WTC11 (cell line): Measurements from ENCODE around the gene KRTCAP2. TPM values are rescaled to one million over a fixed set of nuclear protein-coding genes. Genes with fewer than 3 reads are reported as not detected.
A peak's percentile ranks its signal among the peaks of the same experiment; 100 is the strongest.

Experiments
- ATAC-seq: fragments of 200-7000 bp; cut with Tn5 transposase; 2 replicates; pipeline ENCODE4 v1.10.0; 2021; ENCODE audit warnings: mild to moderate bottlenecking, moderate library complexity
- CTCF ChIA-PET: fragments of 300-600 bp; sonication (Branson Sonifier 250); formaldehyde crosslinking; loops from one replicate; lab custom pipeline; 2021; ENCODE audit warnings: antibody characterized with exemption; lab: Charles Lee
- POLR2A ChIA-PET: fragments of 350-600 bp; sonication (Branson Sonifier 250); formaldehyde crosslinking; loops from one replicate; lab custom pipeline; 2021; ENCODE audit warnings: antibody characterized with exemption; lab: Charles Lee
- DNase-seq: peaks from one replicate; pipeline ENCODE4 v3.0.0; 2021; ENCODE audit warnings: low spot score
- H3K27ac Mint-ChIP-seq: 2 replicates; pipeline ENCODE4 v1.8.0; 2021; ENCODE audit warnings: mixed read lengths
- H3K27me3 Mint-ChIP-seq: 2 replicates; pipeline ENCODE4 v1.8.0; 2021; ENCODE audit warnings: low read depth, mild to moderate bottlenecking, moderate library complexity, mixed read lengths
- H3K36me3 Mint-ChIP-seq: 2 replicates; pipeline ENCODE4 v1.8.0; 2021; ENCODE audit warnings: mixed read lengths
- H3K4me1 Mint-ChIP-seq: 2 replicates; pipeline ENCODE4 v1.8.0; 2022; ENCODE audit warnings: mixed read lengths
- H3K4me3 Mint-ChIP-seq: 2 replicates; pipeline ENCODE4 v1.8.0; 2021; ENCODE audit warnings: mild to moderate bottlenecking, moderate library complexity, mixed read lengths
- H3K9me3 Mint-ChIP-seq: 2 replicates; pipeline ENCODE4 v1.8.0; 2021; ENCODE audit warnings: mixed read lengths
- ARID4B ChIP-seq: sonication (generic); formaldehyde crosslinking; IDR thresholded peaks from 2 replicates; pipeline ENCODE4 v1.8.0; 2023; ENCODE audit warnings: missing genetic modification reagents, mild to moderate bottlenecking, borderline replicate concordance
- ATF1 ChIP-seq: sonication (generic); formaldehyde crosslinking; IDR thresholded peaks from 2 replicates; pipeline ENCODE4 v1.8.1; 2023; ENCODE audit warnings: mild to moderate bottlenecking, moderate library complexity, missing genetic modification reagents
- E2F1 ChIP-seq: sonication (generic); formaldehyde crosslinking; IDR thresholded peaks from 2 replicates; pipeline ENCODE4 v1.8.0; 2022; ENCODE audit warnings: mild to moderate bottlenecking, missing genetic modification reagents
- E2F4 ChIP-seq: sonication (generic); formaldehyde crosslinking; IDR thresholded peaks from 2 replicates; pipeline ENCODE4 v1.8.1; 2022; ENCODE audit warnings: low read depth, mild to moderate bottlenecking, moderate library complexity, missing genetic modification reagents, borderline replicate concordance
- ESRRA ChIP-seq: sonication (generic); formaldehyde crosslinking; IDR thresholded peaks from 2 replicates; pipeline ENCODE4 v1.8.1; 2022; ENCODE audit warnings: mild to moderate bottlenecking, missing genetic modification reagents, borderline replicate concordance
- ETV6 ChIP-seq: sonication (generic); formaldehyde crosslinking; IDR thresholded peaks from 2 replicates; pipeline ENCODE4 v1.8.1; 2022; ENCODE audit warnings: mild to moderate bottlenecking, missing genetic modification reagents
- GTF2I ChIP-seq: fragments of 250-450 bp; sonication (Bioruptor Pico); conservative IDR thresholded peaks from 2 replicates; pipeline ENCODE4 v1.4.0; 2021; ENCODE audit warnings: mild to moderate bottlenecking
- HMGA2 ChIP-seq: fragments of 250-450 bp; sonication (Bioruptor Pico); IDR thresholded peaks from 2 replicates; pipeline ENCODE4 v1.4.0; 2021; ENCODE audit warnings: mild to moderate bottlenecking, moderate library complexity
- IRF2 ChIP-seq: sonication (generic); formaldehyde crosslinking; IDR thresholded peaks from 2 replicates; pipeline ENCODE4 v1.8.0; 2022; ENCODE audit warnings: low read depth, missing genetic modification reagents, borderline replicate concordance
- SOX15 ChIP-seq: fragments of 250-450 bp; sonication (Bioruptor Pico); IDR thresholded peaks from 2 replicates; pipeline ENCODE4 v1.9.0; 2021; ENCODE audit warnings: mild to moderate bottlenecking
- ZNF219 ChIP-seq: sonication (generic); formaldehyde crosslinking; IDR thresholded peaks from 2 replicates; pipeline ENCODE4 v1.8.0; 2023; ENCODE audit warnings: missing genetic modification reagents, mild to moderate bottlenecking, borderline replicate concordance
- ZNF396 ChIP-seq: fragments of 250-450 bp; sonication (Bioruptor Pico); IDR thresholded peaks from 2 replicates; pipeline ENCODE4 v1.8.0; 2021; ENCODE audit warnings: mild to moderate bottlenecking, moderate library complexity, borderline replicate concordance
- total RNA-seq: library from RNA; stranded (reverse); gene quantifications from 3 replicates; pipeline ENCODE4 v1.2.3, GENCODE V29; 2021
- TF ChIP-seq, protein P1 (sequence below): sonication (generic); formaldehyde crosslinking; IDR thresholded peaks from 2 replicates; pipeline ENCODE4 v1.8.0; 2023; ENCODE audit warnings: missing genetic modification reagents
- TF ChIP-seq, protein P2 (sequence below): fragments of 250-450 bp; sonication (Bioruptor Pico); IDR thresholded peaks from 2 replicates; pipeline ENCODE4 v1.9.0; 2021; ENCODE audit warnings: mild to moderate bottlenecking
- TF ChIP-seq, protein P3 (sequence below): sonication (generic); formaldehyde crosslinking; IDR thresholded peaks from 2 replicates; pipeline ENCODE4 v1.8.1; 2022; ENCODE audit warnings: low read depth, missing genetic modification reagents, borderline replicate concordance
- TF ChIP-seq, protein P4 (sequence below): fragments of 200-600 bp; IDR thresholded peaks from 2 replicates; pipeline ENCODE4 v1.8.0; 2022; ENCODE audit warnings: antibody characterized with exemption
- TF ChIP-seq, protein P5 (sequence below): sonication (generic); formaldehyde crosslinking; IDR thresholded peaks from 2 replicates; pipeline ENCODE4 v1.8.0; 2023; ENCODE audit warnings: mild to moderate bottlenecking, missing genetic modification reagents
- TF ChIP-seq, protein P6 (sequence below): fragments of 250-450 bp; sonication (Bioruptor Pico); IDR thresholded peaks from 2 replicates; pipeline ENCODE4 v1.9.0; 2021; ENCODE audit warnings: moderate library complexity, mild to moderate bottlenecking, inconsistent platforms, borderline replicate concordance

The KRTCAP2 gene
- total RNA-seq, 1 experiment from 2014 or later: 104 TPM

DNA sequence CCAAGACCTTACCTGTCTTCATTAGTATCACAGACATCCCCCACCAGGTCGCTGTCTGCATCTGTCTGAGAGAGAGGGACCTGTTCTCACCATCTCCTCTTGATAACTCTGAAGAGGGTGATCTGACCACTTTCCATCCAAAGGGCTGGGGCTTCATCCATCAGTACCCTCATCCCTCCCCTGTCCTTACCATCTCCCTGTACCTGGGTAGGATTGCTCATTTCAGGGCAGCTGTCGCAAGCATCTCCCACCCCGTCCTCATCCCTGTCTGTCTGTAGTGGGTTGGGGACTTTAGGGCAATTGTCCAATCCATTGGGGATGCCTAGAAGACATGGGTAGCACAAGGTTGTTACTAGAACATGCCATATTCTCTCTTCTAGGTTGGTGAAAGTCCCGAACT is 26.7 kb upstream of the KRTCAP2 start (continued):
- TF ChIP-seq E2F4 (CRISPR knock-in tag) (no peak), ETV6 (CRISPR knock-in tag) (no peak), HMGA2 (no peak), ZNF219 (no peak), IRF2 (CRISPR knock-in tag) (no peak), ESRRA (CRISPR knock-in tag) (no peak), E2F1 (CRISPR knock-in tag) (no peak), ATF1 (CRISPR knock-in tag) (no peak), ZNF396 (no peak)
- TF ChIP-seq, protein P1, sequence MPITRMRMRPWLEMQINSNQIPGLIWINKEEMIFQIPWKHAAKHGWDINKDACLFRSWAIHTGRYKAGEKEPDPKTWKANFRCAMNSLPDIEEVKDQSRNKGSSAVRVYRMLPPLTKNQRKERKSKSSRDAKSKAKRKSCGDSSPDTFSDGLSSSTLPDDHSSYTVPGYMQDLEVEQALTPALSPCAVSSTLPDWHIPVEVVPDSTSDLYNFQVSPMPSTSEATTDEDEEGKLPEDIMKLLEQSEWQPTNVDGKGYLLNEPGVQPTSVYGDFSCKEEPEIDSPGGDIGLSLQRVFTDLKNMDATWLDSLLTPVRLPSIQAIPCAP (CRISPR knock-in tag): no peak
- TF ChIP-seq, protein P2, sequence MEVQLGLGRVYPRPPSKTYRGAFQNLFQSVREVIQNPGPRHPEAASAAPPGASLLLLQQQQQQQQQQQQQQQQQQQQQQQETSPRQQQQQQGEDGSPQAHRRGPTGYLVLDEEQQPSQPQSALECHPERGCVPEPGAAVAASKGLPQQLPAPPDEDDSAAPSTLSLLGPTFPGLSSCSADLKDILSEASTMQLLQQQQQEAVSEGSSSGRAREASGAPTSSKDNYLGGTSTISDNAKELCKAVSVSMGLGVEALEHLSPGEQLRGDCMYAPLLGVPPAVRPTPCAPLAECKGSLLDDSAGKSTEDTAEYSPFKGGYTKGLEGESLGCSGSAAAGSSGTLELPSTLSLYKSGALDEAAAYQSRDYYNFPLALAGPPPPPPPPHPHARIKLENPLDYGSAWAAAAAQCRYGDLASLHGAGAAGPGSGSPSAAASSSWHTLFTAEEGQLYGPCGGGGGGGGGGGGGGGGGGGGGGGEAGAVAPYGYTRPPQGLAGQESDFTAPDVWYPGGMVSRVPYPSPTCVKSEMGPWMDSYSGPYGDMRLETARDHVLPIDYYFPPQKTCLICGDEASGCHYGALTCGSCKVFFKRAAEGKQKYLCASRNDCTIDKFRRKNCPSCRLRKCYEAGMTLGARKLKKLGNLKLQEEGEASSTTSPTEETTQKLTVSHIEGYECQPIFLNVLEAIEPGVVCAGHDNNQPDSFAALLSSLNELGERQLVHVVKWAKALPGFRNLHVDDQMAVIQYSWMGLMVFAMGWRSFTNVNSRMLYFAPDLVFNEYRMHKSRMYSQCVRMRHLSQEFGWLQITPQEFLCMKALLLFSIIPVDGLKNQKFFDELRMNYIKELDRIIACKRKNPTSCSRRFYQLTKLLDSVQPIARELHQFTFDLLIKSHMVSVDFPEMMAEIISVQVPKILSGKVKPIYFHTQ: no peak
- TF ChIP-seq, protein P3, sequence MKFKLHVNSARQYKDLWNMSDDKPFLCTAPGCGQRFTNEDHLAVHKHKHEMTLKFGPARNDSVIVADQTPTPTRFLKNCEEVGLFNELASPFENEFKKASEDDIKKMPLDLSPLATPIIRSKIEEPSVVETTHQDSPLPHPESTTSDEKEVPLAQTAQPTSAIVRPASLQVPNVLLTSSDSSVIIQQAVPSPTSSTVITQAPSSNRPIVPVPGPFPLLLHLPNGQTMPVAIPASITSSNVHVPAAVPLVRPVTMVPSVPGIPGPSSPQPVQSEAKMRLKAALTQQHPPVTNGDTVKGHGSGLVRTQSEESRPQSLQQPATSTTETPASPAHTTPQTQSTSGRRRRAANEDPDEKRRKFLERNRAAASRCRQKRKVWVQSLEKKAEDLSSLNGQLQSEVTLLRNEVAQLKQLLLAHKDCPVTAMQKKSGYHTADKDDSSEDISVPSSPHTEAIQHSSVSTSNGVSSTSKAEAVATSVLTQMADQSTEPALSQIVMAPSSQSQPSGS: no peak
- TF ChIP-seq, protein P4, sequence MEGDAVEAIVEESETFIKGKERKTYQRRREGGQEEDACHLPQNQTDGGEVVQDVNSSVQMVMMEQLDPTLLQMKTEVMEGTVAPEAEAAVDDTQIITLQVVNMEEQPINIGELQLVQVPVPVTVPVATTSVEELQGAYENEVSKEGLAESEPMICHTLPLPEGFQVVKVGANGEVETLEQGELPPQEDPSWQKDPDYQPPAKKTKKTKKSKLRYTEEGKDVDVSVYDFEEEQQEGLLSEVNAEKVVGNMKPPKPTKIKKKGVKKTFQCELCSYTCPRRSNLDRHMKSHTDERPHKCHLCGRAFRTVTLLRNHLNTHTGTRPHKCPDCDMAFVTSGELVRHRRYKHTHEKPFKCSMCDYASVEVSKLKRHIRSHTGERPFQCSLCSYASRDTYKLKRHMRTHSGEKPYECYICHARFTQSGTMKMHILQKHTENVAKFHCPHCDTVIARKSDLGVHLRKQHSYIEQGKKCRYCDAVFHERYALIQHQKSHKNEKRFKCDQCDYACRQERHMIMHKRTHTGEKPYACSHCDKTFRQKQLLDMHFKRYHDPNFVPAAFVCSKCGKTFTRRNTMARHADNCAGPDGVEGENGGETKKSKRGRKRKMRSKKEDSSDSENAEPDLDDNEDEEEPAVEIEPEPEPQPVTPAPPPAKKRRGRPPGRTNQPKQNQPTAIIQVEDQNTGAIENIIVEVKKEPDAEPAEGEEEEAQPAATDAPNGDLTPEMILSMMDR: no peak

DNA sequence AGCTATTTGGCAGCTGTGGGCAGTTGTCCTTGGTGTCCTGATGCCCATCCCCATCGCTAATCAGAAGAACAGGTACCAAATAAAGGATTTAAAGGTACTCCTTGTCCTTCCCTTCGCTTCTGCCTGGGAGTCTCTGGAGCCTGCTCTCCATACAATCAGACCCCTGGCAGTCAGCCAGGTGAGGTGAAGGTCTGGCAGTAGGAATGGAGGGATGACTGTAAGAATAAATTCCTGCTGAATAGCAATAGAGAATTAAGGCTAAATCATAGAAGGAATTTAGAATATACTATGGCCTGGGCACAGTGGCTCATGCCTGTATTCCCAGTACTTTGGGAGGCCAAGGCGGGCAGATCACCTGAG is 25.4 kb upstream of the KRTCAP2 start:
- Mint-ChIP-seq H3K27me3 (peaks cover 2% of the 10 kb centered on the region), H3K9me3 (no peaks in the 10 kb centered on the region), H3K4me3 (no peak overlapping the region), H3K4me1 (peaks cover 26% of the 10 kb centered on the region), H3K36me3 (peaks cover 68% of the 10 kb centered on the region), H3K27ac (peak overlapping the region; percentile 65; the same call in 1 of the 2 replicates)
- CTCF ChIA-PET: interaction anchor here (0.7 to 1.8 kb wide), 2 partner anchors 8 to 53 kb away, joined by 3 to 6 read pairs; no protein-coding TSS in a partner anchor
- POLR2A ChIA-PET: interaction anchor here (0.7 kb wide), 1 partner anchor 808 kb away, joined by 3 read pairs; no protein-coding TSS in a partner anchor
- ATAC-seq (no peak), DNase-seq (no peak)
- no peak for TF ChIP-seq GTF2I
- TF ChIP-seq, protein P5, sequence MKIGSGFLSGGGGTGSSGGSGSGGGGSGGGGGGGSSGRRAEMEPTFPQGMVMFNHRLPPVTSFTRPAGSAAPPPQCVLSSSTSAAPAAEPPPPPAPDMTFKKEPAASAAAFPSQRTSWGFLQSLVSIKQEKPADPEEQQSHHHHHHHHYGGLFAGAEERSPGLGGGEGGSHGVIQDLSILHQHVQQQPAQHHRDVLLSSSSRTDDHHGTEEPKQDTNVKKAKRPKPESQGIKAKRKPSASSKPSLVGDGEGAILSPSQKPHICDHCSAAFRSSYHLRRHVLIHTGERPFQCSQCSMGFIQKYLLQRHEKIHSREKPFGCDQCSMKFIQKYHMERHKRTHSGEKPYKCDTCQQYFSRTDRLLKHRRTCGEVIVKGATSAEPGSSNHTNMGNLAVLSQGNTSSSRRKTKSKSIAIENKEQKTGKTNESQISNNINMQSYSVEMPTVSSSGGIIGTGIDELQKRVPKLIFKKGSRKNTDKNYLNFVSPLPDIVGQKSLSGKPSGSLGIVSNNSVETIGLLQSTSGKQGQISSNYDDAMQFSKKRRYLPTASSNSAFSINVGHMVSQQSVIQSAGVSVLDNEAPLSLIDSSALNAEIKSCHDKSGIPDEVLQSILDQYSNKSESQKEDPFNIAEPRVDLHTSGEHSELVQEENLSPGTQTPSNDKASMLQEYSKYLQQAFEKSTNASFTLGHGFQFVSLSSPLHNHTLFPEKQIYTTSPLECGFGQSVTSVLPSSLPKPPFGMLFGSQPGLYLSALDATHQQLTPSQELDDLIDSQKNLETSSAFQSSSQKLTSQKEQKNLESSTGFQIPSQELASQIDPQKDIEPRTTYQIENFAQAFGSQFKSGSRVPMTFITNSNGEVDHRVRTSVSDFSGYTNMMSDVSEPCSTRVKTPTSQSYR: no peak
- no peak for TF ChIP-seq SOX15 (CRISPR knock-in tag)
- no peak for TF ChIP-seq ARID4B (CRISPR knock-in tag)
- TF ChIP-seq, protein P6, sequence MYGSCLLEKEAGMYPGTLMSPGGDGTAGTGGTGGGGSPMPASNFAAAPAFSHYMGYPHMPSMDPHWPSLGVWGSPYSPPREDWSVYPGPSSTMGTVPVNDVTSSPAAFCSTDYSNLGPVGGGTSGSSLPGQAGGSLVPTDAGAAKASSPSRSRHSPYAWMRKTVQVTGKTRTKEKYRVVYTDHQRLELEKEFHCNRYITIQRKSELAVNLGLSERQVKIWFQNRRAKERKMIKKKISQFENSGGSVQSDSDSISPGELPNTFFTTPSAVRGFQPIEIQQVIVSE (CRISPR knock-in tag): no peak
